ENCODE results near the gene HYAL3. TPM values are rescaled to one million over a fixed set of nuclear protein-coding genes. Genes with fewer than 3 reads are reported as not detected.

HYAL3 gene
- total and polyA plus RNA-seq, 2 experiments from 2014 or later = 2.4 to 7.1 TPM

DNA sequence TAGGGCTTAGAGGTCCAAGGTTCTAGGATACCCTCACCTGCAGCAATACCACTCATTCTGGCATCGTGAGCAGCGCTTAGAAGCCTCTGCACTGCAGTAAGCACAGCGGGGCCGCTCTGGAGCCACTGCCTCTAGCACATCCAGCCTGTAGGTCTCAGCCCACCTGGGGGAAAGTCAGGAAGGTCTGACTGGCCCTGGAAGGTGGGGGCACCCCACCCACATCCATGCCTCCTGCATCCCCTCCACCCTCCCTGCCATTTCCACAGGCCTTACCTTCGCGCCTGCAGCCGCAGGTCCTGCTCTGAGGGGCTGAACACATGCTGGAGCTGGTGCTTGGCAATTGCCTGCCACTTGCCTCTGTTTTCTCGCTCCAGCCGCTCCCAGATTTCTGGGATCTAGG lies 42.3 kb upstream of the HYAL3 start:
- Histone ChIP-seq H3K36me3 (ENCODE audit: insufficient read depth) (no peaks in the 10 kb centered on the region), H4K20me1 (replicated peaks; ENCODE audit: insufficient read depth) (0 out of 2 replicates have a peak, but pooled peaks cover under 1% of the 10 kb centered on the region), H3K27ac (ENCODE audit: low read depth) (no peak overlapping the region), H3K4me3 (peak overlapping the region; percentile 65), H3K27me3 (ENCODE audit: insufficient read depth) (peaks cover 74% of the 10 kb centered on the region), H3F3A (replicated peaks; ENCODE audit: low read depth) (peaks cover 33% of the 10 kb centered on the region), H3K9me2 (ENCODE audit: insufficient read depth) (no peaks in the 10 kb centered on the region), H3K4me2 (peak overlapping the region; percentile 90), H2AFZ (peak overlapping the region; percentile 85; the same call in 1 of the 2 replicates), H3K79me2 (replicated peaks; ENCODE audit: insufficient read depth) (peaks cover 3% of the 10 kb centered on the region; the same call in 1 of the 2 replicates), H3K4me1 (ENCODE audit: insufficient read depth) (peaks cover 13% of the 10 kb centered on the region)
- DNase-seq (ENCODE audit: low spot score) (no peak), ATAC-seq (no peak)
- H3K36me3 Mint-ChIP-seq (ENCODE audit: low read depth) = no peaks in the 10 kb centered on the region; the same call in 2 of the 3 replicates
- H3K4me3 Mint-ChIP-seq = peak overlapping the region; percentile 67; the same call in 2 of the 3 replicates
- no peak for TF ChIP-seq STAT1 (IDR thresholded peaks at IDR 0.05; ENCODE audit: unreplicated experiment)
- TF ChIP-seq, protein P1, sequence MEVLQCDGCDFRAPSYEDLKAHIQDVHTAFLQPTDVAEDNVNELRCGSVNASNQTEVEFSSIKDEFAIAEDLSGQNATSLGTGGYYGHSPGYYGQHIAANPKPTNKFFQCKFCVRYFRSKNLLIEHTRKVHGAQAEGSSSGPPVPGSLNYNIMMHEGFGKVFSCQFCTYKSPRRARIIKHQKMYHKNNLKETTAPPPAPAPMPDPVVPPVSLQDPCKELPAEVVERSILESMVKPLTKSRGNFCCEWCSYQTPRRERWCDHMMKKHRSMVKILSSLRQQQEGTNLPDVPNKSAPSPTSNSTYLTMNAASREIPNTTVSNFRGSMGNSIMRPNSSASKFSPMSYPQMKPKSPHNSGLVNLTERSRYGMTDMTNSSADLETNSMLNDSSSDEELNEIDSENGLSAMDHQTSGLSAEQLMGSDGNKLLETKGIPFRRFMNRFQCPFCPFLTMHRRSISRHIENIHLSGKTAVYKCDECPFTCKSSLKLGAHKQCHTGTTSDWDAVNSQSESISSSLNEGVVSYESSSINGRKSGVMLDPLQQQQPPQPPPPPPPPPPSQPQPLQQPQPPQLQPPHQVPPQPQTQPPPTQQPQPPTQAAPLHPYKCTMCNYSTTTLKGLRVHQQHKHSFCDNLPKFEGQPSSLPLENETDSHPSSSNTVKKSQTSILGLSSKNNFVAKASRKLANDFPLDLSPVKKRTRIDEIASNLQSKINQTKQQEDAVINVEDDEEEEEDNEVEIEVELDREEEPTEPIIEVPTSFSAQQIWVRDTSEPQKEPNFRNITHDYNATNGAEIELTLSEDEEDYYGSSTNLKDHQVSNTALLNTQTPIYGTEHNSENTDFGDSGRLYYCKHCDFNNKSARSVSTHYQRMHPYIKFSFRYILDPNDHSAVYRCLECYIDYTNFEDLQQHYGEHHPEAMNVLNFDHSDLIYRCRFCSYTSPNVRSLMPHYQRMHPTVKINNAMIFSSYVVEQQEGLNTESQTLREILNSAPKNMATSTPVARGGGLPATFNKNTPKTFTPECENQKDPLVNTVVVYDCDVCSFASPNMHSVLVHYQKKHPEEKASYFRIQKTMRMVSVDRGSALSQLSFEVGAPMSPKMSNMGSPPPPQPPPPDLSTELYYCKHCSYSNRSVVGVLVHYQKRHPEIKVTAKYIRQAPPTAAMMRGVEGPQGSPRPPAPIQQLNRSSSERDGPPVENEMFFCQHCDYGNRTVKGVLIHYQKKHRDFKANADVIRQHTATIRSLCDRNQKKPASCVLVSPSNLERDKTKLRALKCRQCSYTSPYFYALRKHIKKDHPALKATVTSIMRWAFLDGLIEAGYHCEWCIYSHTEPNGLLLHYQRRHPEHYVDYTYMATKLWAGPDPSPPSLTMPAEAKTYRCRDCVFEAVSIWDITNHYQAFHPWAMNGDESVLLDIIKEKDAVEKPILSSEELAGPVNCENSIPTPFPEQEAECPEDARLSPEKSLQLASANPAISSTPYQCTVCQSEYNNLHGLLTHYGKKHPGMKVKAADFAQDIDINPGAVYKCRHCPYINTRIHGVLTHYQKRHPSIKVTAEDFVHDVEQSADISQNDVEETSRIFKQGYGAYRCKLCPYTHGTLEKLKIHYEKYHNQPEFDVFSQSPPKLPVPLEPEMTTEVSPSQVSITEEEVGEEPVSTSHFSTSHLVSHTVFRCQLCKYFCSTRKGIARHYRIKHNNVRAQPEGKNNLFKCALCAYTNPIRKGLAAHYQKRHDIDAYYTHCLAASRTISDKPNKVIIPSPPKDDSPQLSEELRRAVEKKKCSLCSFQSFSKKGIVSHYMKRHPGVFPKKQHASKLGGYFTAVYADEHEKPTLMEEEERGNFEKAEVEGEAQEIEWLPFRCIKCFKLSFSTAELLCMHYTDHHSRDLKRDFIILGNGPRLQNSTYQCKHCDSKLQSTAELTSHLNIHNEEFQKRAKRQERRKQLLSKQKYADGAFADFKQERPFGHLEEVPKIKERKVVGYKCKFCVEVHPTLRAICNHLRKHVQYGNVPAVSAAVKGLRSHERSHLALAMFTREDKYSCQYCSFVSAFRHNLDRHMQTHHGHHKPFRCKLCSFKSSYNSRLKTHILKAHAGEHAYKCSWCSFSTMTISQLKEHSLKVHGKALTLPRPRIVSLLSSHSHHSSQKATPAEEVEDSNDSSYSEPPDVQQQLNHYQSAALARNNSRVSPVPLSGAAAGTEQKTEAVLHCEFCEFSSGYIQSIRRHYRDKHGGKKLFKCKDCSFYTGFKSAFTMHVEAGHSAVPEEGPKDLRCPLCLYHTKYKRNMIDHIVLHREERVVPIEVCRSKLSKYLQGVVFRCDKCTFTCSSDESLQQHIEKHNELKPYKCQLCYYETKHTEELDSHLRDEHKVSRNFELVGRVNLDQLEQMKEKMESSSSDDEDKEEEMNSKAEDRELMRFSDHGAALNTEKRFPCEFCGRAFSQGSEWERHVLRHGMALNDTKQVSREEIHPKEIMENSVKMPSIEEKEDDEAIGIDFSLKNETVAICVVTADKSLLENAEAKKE (CRISPR knock-in tag; IDR thresholded peaks at IDR 0.05) = no peak
- no peak for TF ChIP-seq EZH2 (IDR thresholded peaks at IDR 0.05; ENCODE audit: low read depth, unreplicated experiment)
- TF ChIP-seq, protein P2, sequence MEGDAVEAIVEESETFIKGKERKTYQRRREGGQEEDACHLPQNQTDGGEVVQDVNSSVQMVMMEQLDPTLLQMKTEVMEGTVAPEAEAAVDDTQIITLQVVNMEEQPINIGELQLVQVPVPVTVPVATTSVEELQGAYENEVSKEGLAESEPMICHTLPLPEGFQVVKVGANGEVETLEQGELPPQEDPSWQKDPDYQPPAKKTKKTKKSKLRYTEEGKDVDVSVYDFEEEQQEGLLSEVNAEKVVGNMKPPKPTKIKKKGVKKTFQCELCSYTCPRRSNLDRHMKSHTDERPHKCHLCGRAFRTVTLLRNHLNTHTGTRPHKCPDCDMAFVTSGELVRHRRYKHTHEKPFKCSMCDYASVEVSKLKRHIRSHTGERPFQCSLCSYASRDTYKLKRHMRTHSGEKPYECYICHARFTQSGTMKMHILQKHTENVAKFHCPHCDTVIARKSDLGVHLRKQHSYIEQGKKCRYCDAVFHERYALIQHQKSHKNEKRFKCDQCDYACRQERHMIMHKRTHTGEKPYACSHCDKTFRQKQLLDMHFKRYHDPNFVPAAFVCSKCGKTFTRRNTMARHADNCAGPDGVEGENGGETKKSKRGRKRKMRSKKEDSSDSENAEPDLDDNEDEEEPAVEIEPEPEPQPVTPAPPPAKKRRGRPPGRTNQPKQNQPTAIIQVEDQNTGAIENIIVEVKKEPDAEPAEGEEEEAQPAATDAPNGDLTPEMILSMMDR (conservative IDR thresholded peaks at IDR 0.05; ENCODE audit: low read depth in 2 of 2) = no peak
- no peak for TF ChIP-seq ZNF331 (CRISPR knock-in tag; IDR thresholded peaks at IDR 0.05; ENCODE audit: low read depth)
- TF ChIP-seq NANOG (IDR thresholded peaks at IDR 0.05; ENCODE audit: borderline replicate concordance) = no peak
- TF ChIP-seq, protein P3, sequence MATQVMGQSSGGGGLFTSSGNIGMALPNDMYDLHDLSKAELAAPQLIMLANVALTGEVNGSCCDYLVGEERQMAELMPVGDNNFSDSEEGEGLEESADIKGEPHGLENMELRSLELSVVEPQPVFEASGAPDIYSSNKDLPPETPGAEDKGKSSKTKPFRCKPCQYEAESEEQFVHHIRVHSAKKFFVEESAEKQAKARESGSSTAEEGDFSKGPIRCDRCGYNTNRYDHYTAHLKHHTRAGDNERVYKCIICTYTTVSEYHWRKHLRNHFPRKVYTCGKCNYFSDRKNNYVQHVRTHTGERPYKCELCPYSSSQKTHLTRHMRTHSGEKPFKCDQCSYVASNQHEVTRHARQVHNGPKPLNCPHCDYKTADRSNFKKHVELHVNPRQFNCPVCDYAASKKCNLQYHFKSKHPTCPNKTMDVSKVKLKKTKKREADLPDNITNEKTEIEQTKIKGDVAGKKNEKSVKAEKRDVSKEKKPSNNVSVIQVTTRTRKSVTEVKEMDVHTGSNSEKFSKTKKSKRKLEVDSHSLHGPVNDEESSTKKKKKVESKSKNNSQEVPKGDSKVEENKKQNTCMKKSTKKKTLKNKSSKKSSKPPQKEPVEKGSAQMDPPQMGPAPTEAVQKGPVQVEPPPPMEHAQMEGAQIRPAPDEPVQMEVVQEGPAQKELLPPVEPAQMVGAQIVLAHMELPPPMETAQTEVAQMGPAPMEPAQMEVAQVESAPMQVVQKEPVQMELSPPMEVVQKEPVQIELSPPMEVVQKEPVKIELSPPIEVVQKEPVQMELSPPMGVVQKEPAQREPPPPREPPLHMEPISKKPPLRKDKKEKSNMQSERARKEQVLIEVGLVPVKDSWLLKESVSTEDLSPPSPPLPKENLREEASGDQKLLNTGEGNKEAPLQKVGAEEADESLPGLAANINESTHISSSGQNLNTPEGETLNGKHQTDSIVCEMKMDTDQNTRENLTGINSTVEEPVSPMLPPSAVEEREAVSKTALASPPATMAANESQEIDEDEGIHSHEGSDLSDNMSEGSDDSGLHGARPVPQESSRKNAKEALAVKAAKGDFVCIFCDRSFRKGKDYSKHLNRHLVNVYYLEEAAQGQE (IDR thresholded peaks at IDR 0.05; ENCODE audit: unreplicated experiment) = no peak
- TF ChIP-seq JUNB (IDR thresholded peaks at IDR 0.05; ENCODE audit: unreplicated experiment) = no peak
- TF ChIP-seq CREB1 (CRISPR knock-in tag; IDR thresholded peaks at IDR 0.05; ENCODE audit: low read depth) = no peak
- TF ChIP-seq POLR2AphosphoS5 (IDR thresholded peaks at IDR 0.05; ENCODE audit: low read depth) = no peak
- TF ChIP-seq, protein P4, sequence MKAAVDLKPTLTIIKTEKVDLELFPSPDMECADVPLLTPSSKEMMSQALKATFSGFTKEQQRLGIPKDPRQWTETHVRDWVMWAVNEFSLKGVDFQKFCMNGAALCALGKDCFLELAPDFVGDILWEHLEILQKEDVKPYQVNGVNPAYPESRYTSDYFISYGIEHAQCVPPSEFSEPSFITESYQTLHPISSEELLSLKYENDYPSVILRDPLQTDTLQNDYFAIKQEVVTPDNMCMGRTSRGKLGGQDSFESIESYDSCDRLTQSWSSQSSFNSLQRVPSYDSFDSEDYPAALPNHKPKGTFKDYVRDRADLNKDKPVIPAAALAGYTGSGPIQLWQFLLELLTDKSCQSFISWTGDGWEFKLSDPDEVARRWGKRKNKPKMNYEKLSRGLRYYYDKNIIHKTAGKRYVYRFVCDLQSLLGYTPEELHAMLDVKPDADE (IDR thresholded peaks at IDR 0.05) = no peak
- no peak for TF ChIP-seq EZH2phosphoT487 (IDR thresholded peaks at IDR 0.05; ENCODE audit: unreplicated experiment)
- H3K27ac Mint-ChIP-seq = no peak overlapping the region
- peaks cover 25% of the 10 kb centered on the region for H3K4me1 Mint-ChIP-seq
- peaks cover 3% of the 10 kb centered on the region; the same call in 1 of the 3 replicates for H3K9me3 Mint-ChIP-seq
- peaks cover 81% of the 10 kb centered on the region for H3K27me3 Mint-ChIP-seq (ENCODE audit: insufficient read depth, low read depth, poor library complexity)

Measured in GM23338 (cell line).